ENCODE data around the gene ENSA.

- TF ChIP-seq, protein P1, sequence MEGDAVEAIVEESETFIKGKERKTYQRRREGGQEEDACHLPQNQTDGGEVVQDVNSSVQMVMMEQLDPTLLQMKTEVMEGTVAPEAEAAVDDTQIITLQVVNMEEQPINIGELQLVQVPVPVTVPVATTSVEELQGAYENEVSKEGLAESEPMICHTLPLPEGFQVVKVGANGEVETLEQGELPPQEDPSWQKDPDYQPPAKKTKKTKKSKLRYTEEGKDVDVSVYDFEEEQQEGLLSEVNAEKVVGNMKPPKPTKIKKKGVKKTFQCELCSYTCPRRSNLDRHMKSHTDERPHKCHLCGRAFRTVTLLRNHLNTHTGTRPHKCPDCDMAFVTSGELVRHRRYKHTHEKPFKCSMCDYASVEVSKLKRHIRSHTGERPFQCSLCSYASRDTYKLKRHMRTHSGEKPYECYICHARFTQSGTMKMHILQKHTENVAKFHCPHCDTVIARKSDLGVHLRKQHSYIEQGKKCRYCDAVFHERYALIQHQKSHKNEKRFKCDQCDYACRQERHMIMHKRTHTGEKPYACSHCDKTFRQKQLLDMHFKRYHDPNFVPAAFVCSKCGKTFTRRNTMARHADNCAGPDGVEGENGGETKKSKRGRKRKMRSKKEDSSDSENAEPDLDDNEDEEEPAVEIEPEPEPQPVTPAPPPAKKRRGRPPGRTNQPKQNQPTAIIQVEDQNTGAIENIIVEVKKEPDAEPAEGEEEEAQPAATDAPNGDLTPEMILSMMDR (IDR thresholded peaks at IDR 0.05) = no peak
- TF ChIP-seq SIN3A (IDR thresholded peaks at IDR 0.05; ENCODE audit: borderline replicate concordance, insufficient read depth, low read depth, low read length) (no peak), TCF7L2 (IDR thresholded peaks at IDR 0.05; ENCODE audit: low read depth, low read length) (no peak), POLR2AphosphoS5 (IDR thresholded peaks at IDR 0.05; ENCODE audit: low read depth, low read length) (no peak)
- TF ChIP-seq, protein P2, sequence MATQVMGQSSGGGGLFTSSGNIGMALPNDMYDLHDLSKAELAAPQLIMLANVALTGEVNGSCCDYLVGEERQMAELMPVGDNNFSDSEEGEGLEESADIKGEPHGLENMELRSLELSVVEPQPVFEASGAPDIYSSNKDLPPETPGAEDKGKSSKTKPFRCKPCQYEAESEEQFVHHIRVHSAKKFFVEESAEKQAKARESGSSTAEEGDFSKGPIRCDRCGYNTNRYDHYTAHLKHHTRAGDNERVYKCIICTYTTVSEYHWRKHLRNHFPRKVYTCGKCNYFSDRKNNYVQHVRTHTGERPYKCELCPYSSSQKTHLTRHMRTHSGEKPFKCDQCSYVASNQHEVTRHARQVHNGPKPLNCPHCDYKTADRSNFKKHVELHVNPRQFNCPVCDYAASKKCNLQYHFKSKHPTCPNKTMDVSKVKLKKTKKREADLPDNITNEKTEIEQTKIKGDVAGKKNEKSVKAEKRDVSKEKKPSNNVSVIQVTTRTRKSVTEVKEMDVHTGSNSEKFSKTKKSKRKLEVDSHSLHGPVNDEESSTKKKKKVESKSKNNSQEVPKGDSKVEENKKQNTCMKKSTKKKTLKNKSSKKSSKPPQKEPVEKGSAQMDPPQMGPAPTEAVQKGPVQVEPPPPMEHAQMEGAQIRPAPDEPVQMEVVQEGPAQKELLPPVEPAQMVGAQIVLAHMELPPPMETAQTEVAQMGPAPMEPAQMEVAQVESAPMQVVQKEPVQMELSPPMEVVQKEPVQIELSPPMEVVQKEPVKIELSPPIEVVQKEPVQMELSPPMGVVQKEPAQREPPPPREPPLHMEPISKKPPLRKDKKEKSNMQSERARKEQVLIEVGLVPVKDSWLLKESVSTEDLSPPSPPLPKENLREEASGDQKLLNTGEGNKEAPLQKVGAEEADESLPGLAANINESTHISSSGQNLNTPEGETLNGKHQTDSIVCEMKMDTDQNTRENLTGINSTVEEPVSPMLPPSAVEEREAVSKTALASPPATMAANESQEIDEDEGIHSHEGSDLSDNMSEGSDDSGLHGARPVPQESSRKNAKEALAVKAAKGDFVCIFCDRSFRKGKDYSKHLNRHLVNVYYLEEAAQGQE (IDR thresholded peaks at IDR 0.05; ENCODE audit: insufficient read depth in 1 of 2, low read depth in 2 of 2, low read length in 1 of 2) = no peak
Observed at GRCh38 chr1:150612014-150612345, 17.4 kb downstream of the ENSA start.

Measured in Panc1 (cell line).